HepG2 (cell line): ENCODE measurements around the gene KDM3B. TPM values are rescaled to one million over a fixed set of nuclear protein-coding genes. Genes with fewer than 3 reads are reported as not detected.

Source experiments
- ATF1 ChIP-seq: IDR thresholded peaks from 2 replicates; pipeline ENCODE4 v1.6.1; 2016; ENCODE audit warnings: mild to moderate bottlenecking, control low read depth
- CREBL2 ChIP-seq: sonication (generic); formaldehyde crosslinking; IDR thresholded peaks from 2 replicates; pipeline ENCODE4 v1.8.1; 2023; ENCODE audit warnings: missing genetic modification reagents, mild to moderate bottlenecking, borderline replicate concordance
- DMTF1 ChIP-seq: sonication (generic); formaldehyde crosslinking; IDR thresholded peaks from 2 replicates; pipeline ENCODE4 v1.4.0; 2020; ENCODE audit warnings: mild to moderate bottlenecking, missing genetic modification reagents
- HDAC2 ChIP-seq: sonication (generic); formaldehyde crosslinking; IDR thresholded peaks from 2 replicates; pipeline ENCODE4 v1.4.0; 2020; ENCODE audit warnings: missing genetic modification reagents
- MBNL3 ChIP-seq: fragments of 250-450 bp; sonication (Bioruptor Pico); conservative IDR thresholded peaks from 2 replicates; pipeline ENCODE4 v1.8.0; 2022; ENCODE audit warnings: mild to moderate bottlenecking, inconsistent platforms
- MTF1 ChIP-seq: sonication (generic); formaldehyde crosslinking; IDR thresholded peaks from 2 replicates; pipeline ENCODE4 v1.5.0; 2020; ENCODE audit warnings: missing genetic modification reagents
- NR2C2 ChIP-seq: sonication (generic); formaldehyde crosslinking; IDR thresholded peaks from 2 replicates; pipeline ENCODE4 v1.4.0; 2020; ENCODE audit warnings: missing genetic modification reagents, mild to moderate bottlenecking, moderate library complexity, borderline replicate concordance
- NR3C1 ChIP-seq: sonication (generic); formaldehyde crosslinking; IDR thresholded peaks from 2 replicates; pipeline ENCODE4 v1.4.0; 2020; ENCODE audit warnings: missing genetic modification reagents
- PHF20 ChIP-seq: sonication (generic); formaldehyde crosslinking; IDR thresholded peaks from 2 replicates; pipeline ENCODE4 v1.5.0; 2020; ENCODE audit warnings: mild to moderate bottlenecking, missing genetic modification reagents
- SRY ChIP-seq: sonication (generic); formaldehyde crosslinking; IDR thresholded peaks from 2 replicates; pipeline ENCODE4 v1.8.0; 2022; ENCODE audit warnings: mild to moderate bottlenecking, missing genetic modification reagents
- STAT6 ChIP-seq: sonication (generic); formaldehyde crosslinking; IDR thresholded peaks from 2 replicates; pipeline ENCODE4 v1.4.0; 2020; ENCODE audit warnings: missing genetic modification reagents, mild to moderate bottlenecking, borderline replicate concordance
- THAP7 ChIP-seq: sonication (generic); formaldehyde crosslinking; IDR thresholded peaks from 2 replicates; pipeline ENCODE4 v1.8.1; 2023; ENCODE audit warnings: mild to moderate bottlenecking, missing genetic modification reagents
- XRCC5 ChIP-seq: fragments of 200-400 bp; formaldehyde crosslinking; optimal IDR thresholded peaks from 2 replicates; pipeline ENCODE3; 2017; ENCODE audit warnings: mild to moderate bottlenecking, low read length
- ZBTB21 ChIP-seq: sonication (generic); formaldehyde crosslinking; IDR thresholded peaks from 2 replicates; pipeline ENCODE4 v1.4.0; 2020; ENCODE audit warnings: missing genetic modification reagents
- ZKSCAN1 ChIP-seq: fragments of 150-350 bp; IDR thresholded peaks from 2 replicates; pipeline ENCODE4 v1.6.1; 2014; ENCODE audit warnings: low read length
- ZNF367 ChIP-seq: sonication (generic); formaldehyde crosslinking; IDR thresholded peaks from 2 replicates; pipeline ENCODE4 v1.4.0; 2020; ENCODE audit warnings: missing genetic modification reagents, borderline replicate concordance
- ZNF501 ChIP-seq: sonication (generic); formaldehyde crosslinking; IDR thresholded peaks from 2 replicates; pipeline ENCODE4 v1.5.1; 2020; ENCODE audit warnings: mild to moderate bottlenecking, moderate library complexity, missing genetic modification reagents
- ZNF530 ChIP-seq: sonication (generic); formaldehyde crosslinking; IDR thresholded peaks from 2 replicates; pipeline ENCODE4 v1.5.0; 2020; ENCODE audit warnings: low read depth, mild to moderate bottlenecking, missing genetic modification reagents
- ZNF546 ChIP-seq: sonication (generic); formaldehyde crosslinking; conservative IDR thresholded peaks from 2 replicates; pipeline ENCODE4 v1.8.1; 2023; ENCODE audit warnings: mild to moderate bottlenecking, missing genetic modification reagents
- ZNF547 ChIP-seq: sonication (generic); formaldehyde crosslinking; IDR thresholded peaks from 2 replicates; pipeline ENCODE4 v1.5.1; 2020; ENCODE audit warnings: mild to moderate bottlenecking, missing genetic modification reagents
- ZNF605 ChIP-seq: sonication (generic); formaldehyde crosslinking; IDR thresholded peaks from 2 replicates; pipeline ENCODE4 v1.8.0; 2022; ENCODE audit warnings: mild to moderate bottlenecking, missing genetic modification reagents
- ZNF670 ChIP-seq: sonication (generic); formaldehyde crosslinking; IDR thresholded peaks from 2 replicates; pipeline ENCODE4 v1.8.0; 2022; ENCODE audit warnings: mild to moderate bottlenecking, missing genetic modification reagents, borderline replicate concordance
- ZNF724P ChIP-seq: sonication (generic); formaldehyde crosslinking; IDR thresholded peaks from 2 replicates; pipeline ENCODE4 v1.8.0; 2022; ENCODE audit warnings: missing genetic modification reagents, borderline replicate concordance
- ZNF749 ChIP-seq: sonication (generic); formaldehyde crosslinking; IDR thresholded peaks from 2 replicates; pipeline ENCODE4 v1.8.0; 2022; ENCODE audit warnings: mild to moderate bottlenecking, missing genetic modification reagents, moderate library complexity, borderline replicate concordance
- ZNF775 ChIP-seq: sonication (generic); formaldehyde crosslinking; IDR thresholded peaks from 2 replicates; pipeline ENCODE4 v1.4.0; 2020; ENCODE audit warnings: missing genetic modification reagents, mild to moderate bottlenecking, moderate library complexity, borderline replicate concordance
- ZNF816 ChIP-seq: sonication (generic); formaldehyde crosslinking; IDR thresholded peaks from 2 replicates; pipeline ENCODE4 v1.8.0; 2022; ENCODE audit warnings: missing genetic modification reagents, mild to moderate bottlenecking, borderline replicate concordance
- polyA plus RNA-seq, 8 experiments: library from polyadenylated mRNA; depleted of rRNA in 3 of 8; stranded (reverse) in 7 of 8; unstranded in 1 of 8; fragments of >200 nt; fragmentation: Illumina TruSeq in 4 of 8; extraction: Trizol in 4 of 8; gene quantifications; 2 replicates each; pipeline versions ENCODE4 v1.2.1 to v1.2.3, GENCODE V29; 2011 to 2016; ENCODE audit warnings: low read depth in 4 of 8, missing spikeins in 1 of 8, mixed read lengths in 1 of 8; ENCODE audit not compliant: insufficient read depth in 1 of 8
- total RNA-seq, 5 experiments: library from RNA; depleted of rRNA; stranded (reverse); fragments of >200 nt; fragmentation: Illumina TruSeq; extraction: Trizol; gene quantifications; 2 replicates each; pipeline ENCODE4 v1.2.3, GENCODE V29; 2016; ENCODE audit warnings: low read depth in 1 of 5

KDM3B gene
- total and polyA plus RNA-seq, 2 of the 13 experiments (the other 11 are each of a cell fraction or from before 2014, with no cell fraction given) = 19.7 to 34.3 TPM

GRCh38 chr5:138439477-138440158 lies 87.1 kb downstream of the KDM3B start (continued):
- TF ChIP-seq CREBL2 (CRISPR knock-in tag) (no peak), ZNF546 (CRISPR knock-in tag) (no peak), ZNF501 (CRISPR knock-in tag) (no peak), ZNF775 (no peak), XRCC5 (no peak), NR2C2 (no peak), ZNF547 (CRISPR knock-in tag) (no peak), ZNF749 (CRISPR knock-in tag) (no peak), ZKSCAN1 (no peak), DMTF1 (no peak), HDAC2 (CRISPR knock-in tag) (0 out of 2 replicates have a peak, but pooled peaks have one; percentile 1), THAP7 (CRISPR knock-in tag) (no peak), ZNF530 (CRISPR knock-in tag) (no peak), ZBTB21 (CRISPR knock-in tag) (no peak), ZNF670 (CRISPR knock-in tag) (0 out of 2 replicates have a peak, but pooled peaks have one; percentile 34), ZNF605 (CRISPR knock-in tag) (peak; percentile 53; the same call in 1 of the 2 replicates), SRY (no peak), ATF1 (CRISPR knock-in tag) (no peak), PHF20 (CRISPR knock-in tag) (0 out of 2 replicates have a peak, but pooled peaks have one; percentile 35), ZNF724P (CRISPR knock-in tag) (no peak), ZNF367 (CRISPR knock-in tag) (no peak), NR3C1 (CRISPR knock-in tag) (no peak), MBNL3 (CRISPR knock-in tag) (no peak), MTF1 (CRISPR knock-in tag) (no peak), STAT6 (CRISPR knock-in tag) (no peak), ZNF816 (CRISPR knock-in tag) (no peak)
